ENCODE measurements around the gene MAP3K10. TPM values are rescaled to one million over a fixed set of nuclear protein-coding genes. Genes with fewer than 3 reads are reported as not detected.

MAP3K10 gene
- total and polyA plus RNA-seq, 7 experiments from 2014 or later = 0.09 to 31.5 (median 22.5) TPM

DNA sequence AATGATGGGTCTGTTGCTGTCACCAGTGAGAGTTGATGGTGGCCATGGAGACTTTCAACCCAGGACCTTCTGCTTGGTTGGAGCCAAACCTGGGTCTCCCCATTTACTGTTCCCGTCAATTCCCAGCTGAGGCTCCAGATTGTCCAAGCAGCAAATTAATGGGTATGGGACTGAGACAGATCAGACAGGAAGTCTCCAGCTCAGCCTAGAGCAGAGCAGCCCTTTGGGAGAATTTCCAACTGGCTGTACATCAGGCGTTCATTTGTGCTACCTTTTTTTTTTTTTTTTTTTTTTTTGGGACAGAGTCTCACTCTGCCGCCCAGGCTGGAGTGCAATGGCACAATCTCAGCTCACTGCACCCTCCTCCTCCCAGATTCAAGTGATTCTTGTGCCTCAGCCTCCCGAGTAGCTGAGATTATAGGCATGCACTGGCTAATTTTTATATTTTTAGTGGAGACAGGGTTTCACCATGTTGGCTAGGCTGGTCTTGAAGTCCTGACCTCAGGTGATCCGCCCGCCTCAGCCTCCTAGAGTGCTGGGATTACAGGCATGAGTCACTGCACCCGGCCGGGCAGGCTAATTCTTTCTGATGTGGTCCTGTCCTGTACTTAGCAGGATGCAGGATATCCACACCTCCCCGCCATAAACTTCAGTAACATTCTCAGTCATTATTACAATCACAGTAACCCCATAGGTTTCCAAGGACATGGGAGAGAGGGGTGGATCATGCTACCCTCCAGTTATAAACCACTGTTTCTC, 9.3 kb downstream of the MAP3K10 start:
- H3K4me1 Mint-ChIP-seq = peaks cover 0 to 4% (median 2%) of the 10 kb centered on the region in 7 donors

DNA sequence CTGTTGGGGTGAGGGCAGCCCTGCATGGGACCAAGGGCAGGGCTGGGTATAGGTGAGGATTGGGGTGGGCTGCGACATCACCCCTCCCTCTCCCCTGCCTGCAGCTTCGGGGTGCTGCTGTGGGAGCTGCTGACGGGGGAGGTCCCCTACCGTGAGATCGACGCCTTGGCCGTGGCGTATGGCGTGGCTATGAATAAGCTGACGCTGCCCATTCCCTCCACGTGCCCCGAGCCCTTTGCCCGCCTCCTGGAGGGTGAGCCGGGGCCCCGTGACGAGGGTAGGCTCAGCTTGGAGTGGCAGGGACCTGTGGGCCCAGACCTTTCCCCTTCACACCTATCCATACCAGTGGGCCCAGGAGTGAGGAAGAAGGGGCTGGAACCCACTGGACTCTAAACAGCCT, 13.2 kb downstream of the MAP3K10 start:
- POLR2A ChIA-PET = interaction anchor here (1.0 kb wide), 1 partner anchor 14 kb away, joined by 3 read pairs; no protein-coding TSS in a partner anchor

More for the DNA sequence above, 9.3 kb downstream of the MAP3K10 start:
- H3K27ac ChIP-seq (ENCODE audit: low read depth, low read length) = no peak overlapping the region
- Mint-ChIP-seq H3K36me3 (peaks cover 3 to 30% (median 14%) of the 10 kb centered on the region in 5 donors), H3K9me3 (no peaks in the 10 kb centered on the region), H3K4me3 (no peak overlapping the region), H3K27me3 (no peaks in the 10 kb centered on the region), H3K27ac (no peak overlapping the region)
- no peaks in the 10 kb centered on the region for H3K27me3 ChIP-seq (ENCODE audit: control insufficient read depth in 2 of 2, insufficient read depth in 2 of 2, low read length in 2 of 2)
- intact Hi-C loops (cut with micrococcal nuclease) = no loop called here
- H3K36me3 ChIP-seq (ENCODE audit: control insufficient read depth in 2 of 3, insufficient read depth in 3 of 3, low read length in 3 of 3) = peaks cover 0 to 15% (median 0%) of the 10 kb centered on the region in 3 experiments
- POLR2A ChIA-PET = no interaction called here
- H3K4me1 ChIP-seq (ENCODE audit: control insufficient read depth in 2 of 2, insufficient read depth in 2 of 2, low read length in 2 of 2) = no peaks in the 10 kb centered on the region
- no peak overlapping the region for H3K4me3 ChIP-seq (ENCODE audit: low read length)
- ATAC-seq = no peak
- CTCF ChIA-PET = no interaction called here
- H3K9me3 ChIP-seq (ENCODE audit: control insufficient read depth in 2 of 3, low read length in 3 of 3) = no peaks in the 10 kb centered on the region
- DNase-seq = no peak

DNA sequence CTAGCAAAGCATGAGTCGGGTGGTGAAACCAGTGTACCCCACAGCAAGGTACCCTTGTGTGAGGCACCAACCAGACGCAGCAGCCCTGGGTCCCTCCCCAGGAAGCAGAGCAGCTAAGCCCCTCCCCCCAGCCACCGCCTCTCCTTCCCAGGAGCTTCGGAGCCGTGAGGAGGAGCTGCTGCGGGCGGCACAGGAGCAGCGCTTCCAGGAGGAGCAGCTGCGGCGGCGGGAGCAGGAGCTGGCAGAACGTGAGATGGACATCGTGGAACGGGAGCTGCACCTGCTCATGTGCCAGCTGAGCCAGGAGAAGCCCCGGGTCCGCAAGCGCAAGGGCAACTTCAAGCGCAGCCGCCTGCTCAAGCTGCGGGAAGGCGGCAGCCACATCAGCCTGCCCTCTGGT, 14.5 kb downstream of the MAP3K10 start:
- ChIA-PET POLR2A (interaction anchor here (1.0 kb wide), 1 partner anchor 15 kb away, joined by 3 read pairs; no protein-coding TSS in a partner anchor), CTCF (no interaction called here)
- Histone ChIP-seq H3K9me3 (ENCODE audit: control insufficient read depth in 2 of 3, low read length in 3 of 3) (no peaks in the 10 kb centered on the region), H3K27ac (ENCODE audit: low read depth, low read length) (no peak overlapping the region), H3K27me3 (ENCODE audit: control insufficient read depth in 2 of 2, insufficient read depth in 2 of 2, low read length in 2 of 2) (no peaks in the 10 kb centered on the region), H3K36me3 (ENCODE audit: control insufficient read depth in 2 of 3, insufficient read depth in 3 of 3, low read length in 3 of 3) (peaks cover 0 to 28% (median 0%) of the 10 kb centered on the region in 3 experiments), H3K4me1 (ENCODE audit: control insufficient read depth in 2 of 2, insufficient read depth in 2 of 2, low read length in 2 of 2) (no peaks in the 10 kb centered on the region), H3K4me3 (ENCODE audit: low read length) (no peak overlapping the region)
- no peaks in the 10 kb centered on the region for H3K9me3 Mint-ChIP-seq
- intact Hi-C loops (cut with micrococcal nuclease) = no loop called here
- H3K27ac Mint-ChIP-seq = no peak overlapping the region
- H3K36me3 Mint-ChIP-seq = peaks cover 3 to 32% (median 14%) of the 10 kb centered on the region in 5 donors
- peaks cover 0 to 3% (median 0%) of the 10 kb centered on the region in 7 donors for H3K4me1 Mint-ChIP-seq
- H3K27me3 Mint-ChIP-seq = no peaks in the 10 kb centered on the region
- no peak for DNase-seq
- no peak overlapping the region for H3K4me3 Mint-ChIP-seq
- ATAC-seq = no peak

More for the DNA sequence above, 13.2 kb downstream of the MAP3K10 start:
- Mint-ChIP-seq H3K4me1 (peaks cover 0 to 3% (median 0%) of the 10 kb centered on the region in 7 donors), H3K27me3 (no peaks in the 10 kb centered on the region), H3K36me3 (peaks cover 3 to 31% (median 14%) of the 10 kb centered on the region in 5 donors), H3K27ac (no peak overlapping the region), H3K4me3 (no peak overlapping the region), H3K9me3 (no peaks in the 10 kb centered on the region)
- no peak for DNase-seq
- ATAC-seq = no peak
- peaks cover 0 to 26% (median 0%) of the 10 kb centered on the region in 3 experiments for H3K36me3 ChIP-seq (ENCODE audit: control insufficient read depth in 2 of 3, insufficient read depth in 3 of 3, low read length in 3 of 3)
- intact Hi-C loops (cut with micrococcal nuclease) = no loop called here
- H3K27ac ChIP-seq (ENCODE audit: low read depth, low read length) = no peak overlapping the region
- H3K27me3 ChIP-seq (ENCODE audit: control insufficient read depth in 2 of 2, insufficient read depth in 2 of 2, low read length in 2 of 2) = no peaks in the 10 kb centered on the region
- CTCF ChIA-PET = no interaction called here
- H3K4me1 ChIP-seq (ENCODE audit: control insufficient read depth in 2 of 2, insufficient read depth in 2 of 2, low read length in 2 of 2) = no peaks in the 10 kb centered on the region
- H3K9me3 ChIP-seq (ENCODE audit: control insufficient read depth in 2 of 3, low read length in 3 of 3) = no peaks in the 10 kb centered on the region
- H3K4me3 ChIP-seq (ENCODE audit: low read length) = no peak overlapping the region

DNA sequence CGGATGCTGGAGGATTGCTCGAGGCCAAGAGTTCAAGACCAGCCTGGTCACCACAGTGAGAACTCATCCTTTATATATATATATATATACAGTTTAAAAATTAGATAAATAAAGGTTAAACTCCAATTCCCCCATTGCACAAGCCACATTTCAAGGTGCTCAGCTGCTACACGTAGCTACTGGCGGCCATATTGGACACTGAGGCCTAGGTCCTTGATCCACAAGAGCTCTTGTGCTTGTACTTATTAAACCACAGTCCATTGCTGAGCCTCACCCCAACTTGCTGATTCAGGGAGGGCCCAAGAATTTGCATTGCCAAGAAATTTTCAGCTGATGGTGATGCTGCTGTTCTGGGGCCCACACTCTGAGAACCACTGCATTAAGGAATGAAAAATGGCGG, 17.4 kb downstream of the MAP3K10 start:
- Mint-ChIP-seq H3K4me3 (no peak overlapping the region), H3K4me1 (peaks cover 0 to 4% (median 0%) of the 10 kb centered on the region in 7 donors), H3K9me3 (no peaks in the 10 kb centered on the region), H3K36me3 (peaks cover 0 to 21% (median 8%) of the 10 kb centered on the region in 5 donors), H3K27ac (no peak overlapping the region), H3K27me3 (no peaks in the 10 kb centered on the region)
- DNase-seq (no peak), ATAC-seq (no peak)
- Histone ChIP-seq H3K36me3 (ENCODE audit: control insufficient read depth in 2 of 3, insufficient read depth in 3 of 3, low read length in 3 of 3) (peaks cover 0 to 26% (median 0%) of the 10 kb centered on the region in 3 experiments), H3K4me1 (ENCODE audit: control insufficient read depth in 2 of 2, insufficient read depth in 2 of 2, low read length in 2 of 2) (no peaks in the 10 kb centered on the region), H3K27ac (ENCODE audit: low read depth, low read length) (no peak overlapping the region), H3K9me3 (ENCODE audit: control insufficient read depth in 2 of 3, low read length in 3 of 3) (no peaks in the 10 kb centered on the region), H3K27me3 (ENCODE audit: control insufficient read depth in 2 of 2, insufficient read depth in 2 of 2, low read length in 2 of 2) (no peaks in the 10 kb centered on the region), H3K4me3 (ENCODE audit: low read length) (no peak overlapping the region)
- ChIA-PET CTCF (no interaction called here), POLR2A (interaction anchor here (0.6 kb wide), 1 partner anchor 258 kb away, joined by 5 read pairs; the partner anchor contains the start of gene SPTBN4)
- intact Hi-C loops (cut with micrococcal nuclease) = no loop called here

DNA sequence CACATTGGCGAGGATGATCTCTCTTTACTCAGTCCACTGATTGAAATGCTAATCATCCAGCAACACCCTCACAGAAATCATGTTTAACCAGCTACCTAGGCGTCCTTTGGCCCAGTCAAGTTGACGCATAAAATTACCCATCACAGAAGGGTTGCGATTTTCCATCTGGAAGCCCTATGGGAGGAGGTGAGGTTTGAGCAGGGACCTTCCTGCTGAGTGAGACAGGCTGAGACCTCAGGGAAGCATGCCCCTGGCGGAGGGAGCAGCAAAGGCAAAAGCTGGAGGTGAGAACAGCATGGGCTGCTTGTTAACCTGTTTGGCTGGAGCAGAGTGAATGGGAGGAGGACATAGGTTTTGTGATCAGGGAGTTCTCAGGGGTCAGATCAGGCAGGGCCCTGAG, 19.7 kb downstream of the MAP3K10 start:
- H3K4me1 Mint-ChIP-seq = peaks cover 0 to 3% (median 0%) of the 10 kb centered on the region in 7 donors

DNA sequence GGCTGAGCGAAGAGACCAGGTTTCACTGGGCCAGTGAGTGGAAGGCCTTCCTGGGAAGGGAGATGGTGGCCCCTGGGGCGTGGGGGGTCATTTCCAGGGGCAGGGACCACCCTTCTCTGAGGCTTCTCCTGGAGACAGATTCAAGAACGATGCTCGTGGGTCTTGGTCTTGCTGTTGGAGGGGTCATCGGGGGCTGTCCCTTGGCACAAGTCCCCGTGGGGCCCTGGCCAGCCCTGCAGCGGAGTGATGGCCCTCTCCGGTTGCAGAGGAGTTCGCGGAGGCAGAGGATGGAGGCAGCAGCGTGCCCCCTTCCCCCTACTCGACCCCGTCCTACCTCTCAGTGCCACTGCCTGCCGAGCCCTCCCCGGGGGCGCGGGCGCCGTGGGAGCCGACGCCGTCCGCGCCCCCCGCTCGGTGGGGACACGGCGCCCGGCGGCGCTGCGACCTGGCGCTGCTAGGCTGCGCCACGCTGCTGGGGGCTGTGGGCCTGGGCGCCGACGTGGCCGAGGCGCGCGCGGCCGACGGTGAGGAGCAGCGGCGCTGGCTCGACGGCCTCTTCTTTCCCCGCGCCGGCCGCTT, 22.1 kb downstream of the MAP3K10 start:
- intact Hi-C loops (cut with micrococcal nuclease) = no loop called here
- POLR2A ChIA-PET = no interaction called here

More for the DNA sequence above, 19.7 kb downstream of the MAP3K10 start:
- Histone ChIP-seq H3K27me3 (ENCODE audit: control insufficient read depth in 2 of 2, insufficient read depth in 2 of 2, low read length in 2 of 2) (no peaks in the 10 kb centered on the region), H3K9me3 (ENCODE audit: control insufficient read depth in 2 of 3, low read length in 3 of 3) (no peaks in the 10 kb centered on the region), H3K4me3 (ENCODE audit: low read length) (no peak overlapping the region), H3K4me1 (ENCODE audit: control insufficient read depth in 2 of 2, insufficient read depth in 2 of 2, low read length in 2 of 2) (no peaks in the 10 kb centered on the region), H3K27ac (ENCODE audit: low read depth, low read length) (no peak overlapping the region), H3K36me3 (ENCODE audit: control insufficient read depth in 2 of 3, insufficient read depth in 3 of 3, low read length in 3 of 3) (peaks cover 0 to 13% (median 0%) of the 10 kb centered on the region in 3 experiments)
- DNase-seq (no peak), ATAC-seq (no peak)
- intact Hi-C loops (cut with micrococcal nuclease) = no loop called here
- Mint-ChIP-seq H3K27me3 (peaks cover 0 to 2% (median 0%) of the 10 kb centered on the region in 5 donors), H3K36me3 (peaks cover 0 to 12% (median 0%) of the 10 kb centered on the region in 5 donors), H3K4me3 (no peak overlapping the region), H3K27ac (no peak overlapping the region), H3K9me3 (no peaks in the 10 kb centered on the region)
- ChIA-PET POLR2A (no interaction called here), CTCF (interaction anchor here (0.6 kb wide), 1 partner anchor 78 kb away, joined by 3 read pairs; no protein-coding TSS in a partner anchor)

More for the DNA sequence above, 22.1 kb downstream of the MAP3K10 start:
- Histone ChIP-seq H3K4me1 (ENCODE audit: control insufficient read depth in 2 of 2, insufficient read depth in 2 of 2, low read length in 2 of 2) (peaks cover 0 to 4% of the 10 kb centered on the region in 2 donors), H3K4me3 (ENCODE audit: low read length) (no peak overlapping the region), H3K36me3 (ENCODE audit: control insufficient read depth in 2 of 3, insufficient read depth in 3 of 3, low read length in 3 of 3) (peaks cover 0 to 9% (median 0%) of the 10 kb centered on the region in 3 experiments), H3K27ac (ENCODE audit: low read depth, low read length) (no peak overlapping the region), H3K27me3 (ENCODE audit: control insufficient read depth in 2 of 2, insufficient read depth in 2 of 2, low read length in 2 of 2) (peaks cover 10 to 13% of the 10 kb centered on the region in 2 donors), H3K9me3 (ENCODE audit: control insufficient read depth in 2 of 3, low read length in 3 of 3) (no peaks in the 10 kb centered on the region)
- H3K27me3 Mint-ChIP-seq = peaks cover 9 to 21% (median 11%) of the 10 kb centered on the region in 5 donors
- peaks cover 0 to 12% (median 4%) of the 10 kb centered on the region in 5 donors for H3K36me3 Mint-ChIP-seq
- H3K27ac Mint-ChIP-seq = no peak overlapping the region
- peaks cover 4 to 8% (median 6%) of the 10 kb centered on the region in 7 donors for H3K4me1 Mint-ChIP-seq
- DNase-seq = no peak
- no peaks in the 10 kb centered on the region for H3K9me3 Mint-ChIP-seq
- no peak overlapping the region for H3K4me3 Mint-ChIP-seq
- CTCF ChIA-PET = no interaction called here
- ATAC-seq = no peak
